SK-N-SH (cell line): Measurements from ENCODE around the gene OVOL1. TPM values are rescaled to one million over a fixed set of nuclear protein-coding genes. Genes with fewer than 3 reads are reported as not detected.

ENCODE experiments used
- CTCF ChIA-PET: fragments of 300-600, 350-600 bp; formaldehyde crosslinking; extraction: SDS; loops from one replicate; lab custom pipeline; 2021; lab: Yijun Ruan, JAX
- POLR2A ChIA-PET: fragments of 350-600 bp; sonication (Branson Sonifier 250); formaldehyde crosslinking; extraction: SDS; loops from one replicate; lab custom pipeline; 2020; ENCODE audit warnings: antibody characterized with exemption, inconsistent platforms; lab: Yijun Ruan, JAX
- DNase-seq: peaks from one replicate; pipeline ENCODE4 v3.0.0; 2012
- H2AFZ ChIP-seq: fragments of 200-600 bp; sonication (generic); 2 replicates; pipeline ENCODE4 v1.8.1; 2016; ENCODE audit warnings: antibody characterized with exemption, mild to moderate bottlenecking, low read depth
- H3F3A ChIP-seq: fragments of 200-600 bp; sonication (generic); replicated peaks from 2 replicates; pipeline ENCODE3; 2016; ENCODE audit warnings: antibody characterized with exemption, mild to moderate bottlenecking; ENCODE audit not compliant: insufficient read depth
- H3K27ac ChIP-seq, 2 experiments: fragments of 200-500 bp in 1 of 2; fragments of 200-600 bp in 1 of 2; sonication (Bioruptor generic) in 1 of 2; sonication (generic), shearing (Covaris generic) in 1 of 2; 2 replicates each; pipeline versions ENCODE4 v1.5.1 to v1.6.1; 2014 to 2016; ENCODE audit warnings: low read depth in 2 of 2, inconsistent platforms in 1 of 2, low read length in 1 of 2, mild to moderate bottlenecking in 1 of 2, mixed read lengths in 1 of 2
- H3K27me3 ChIP-seq: fragments of 200-600 bp; sonication (generic), shearing (Covaris generic); 2 replicates; pipeline ENCODE4 v1.6.1; 2016; ENCODE audit warnings: mixed run types; ENCODE audit not compliant: insufficient read depth
- H3K36me3 ChIP-seq, 2 experiments: fragments of 200-500 bp in 1 of 2; fragments of 200-600 bp in 1 of 2; sonication (Bioruptor generic) in 1 of 2; sonication (generic) in 1 of 2; replicated peaks in 1 of 2; 2 replicates each; pipeline versions ENCODE3 to v1.5.1; 2014 to 2016; ENCODE audit warnings: low read length in 1 of 2, mild to moderate bottlenecking in 1 of 2; ENCODE audit not compliant: insufficient read depth in 2 of 2, control insufficient read depth in 1 of 2
- H3K4me1 ChIP-seq, 2 experiments: fragments of 200-500 bp in 1 of 2; fragments of 200-600 bp in 1 of 2; sonication (Bioruptor generic) in 1 of 2; sonication (generic), shearing (Covaris generic) in 1 of 2; 2 replicates each; pipeline versions ENCODE4 v1.5.1 to v1.6.1; 2014 to 2016; ENCODE audit warnings: low read depth in 1 of 2, low read length in 1 of 2, mixed run types in 1 of 2; ENCODE audit not compliant: insufficient read depth in 2 of 2, control insufficient read depth in 1 of 2
- H3K4me2 ChIP-seq: fragments of 200-600 bp; sonication (generic), shearing (Covaris generic); 2 replicates; pipeline ENCODE4 v1.6.1; 2017; ENCODE audit warnings: mixed run types
- H3K4me3 ChIP-seq, 2 experiments: fragments of 200-500 bp in 1 of 2; fragments of 200-600 bp in 1 of 2; sonication (Bioruptor generic) in 1 of 2; sonication (generic), shearing (Covaris generic) in 1 of 2; 2 replicates each; pipeline versions ENCODE4 v1.5.1 to v1.8.1; 2014 to 2016; ENCODE audit warnings: low read depth in 2 of 2, inconsistent platforms in 1 of 2, low read length in 1 of 2, mild to moderate bottlenecking in 1 of 2, mixed read lengths in 1 of 2, moderate library complexity in 1 of 2
- H3K79me2 ChIP-seq: fragments of 200-600 bp; sonication (generic); 2 replicates; pipeline ENCODE4 v1.8.1; 2017; ENCODE audit warnings: mild to moderate bottlenecking; ENCODE audit not compliant: insufficient read depth
- H3K9ac ChIP-seq: fragments of 200-600 bp; sonication (generic); 2 replicates; pipeline ENCODE4 v1.6.1; 2017; ENCODE audit warnings: mixed run types
- H3K9me2 ChIP-seq: fragments of 200-600 bp; sonication (generic); 2 replicates; pipeline ENCODE4 v1.6.1; 2017; ENCODE audit warnings: mixed run types
- H3K9me3 ChIP-seq: fragments of 200-600 bp; sonication (generic); 2 replicates; pipeline ENCODE4 v1.6.1; 2017; ENCODE audit warnings: mixed run types, mild to moderate bottlenecking, moderate library complexity
- H4K20me1 ChIP-seq: fragments of 200-600 bp; sonication (generic); 2 replicates; pipeline ENCODE4 v1.6.1; 2017; ENCODE audit warnings: mild to moderate bottlenecking, mixed run types; ENCODE audit not compliant: insufficient read depth
- CHD2 ChIP-seq: fragments of 150-350 bp; IDR thresholded peaks from 2 replicates; pipeline ENCODE4 v1.6.1; 2018; ENCODE audit warnings: low read length; ENCODE audit not compliant: partially characterized antibody
- ELF1 ChIP-seq: IDR thresholded peaks from 2 replicates; pipeline ENCODE4 v1.4.0; 2012
- EP300 ChIP-seq, 2 experiments: IDR thresholded peaks; 2 replicates each; pipeline versions ENCODE4 v1.4.0 to v1.6.1; 2012; ENCODE audit warnings: borderline replicate concordance in 1 of 2, low read depth in 1 of 2, low read length in 1 of 2
- FOSL2 ChIP-seq: IDR thresholded peaks from 2 replicates; pipeline ENCODE4 v1.4.0; 2012; ENCODE audit warnings: low read depth, mild to moderate bottlenecking, moderate library complexity, borderline replicate concordance
- FOXM1 ChIP-seq: IDR thresholded peaks from 2 replicates; pipeline ENCODE4 v1.4.0; 2012; ENCODE audit warnings: low read depth, mild to moderate bottlenecking
- GABPA ChIP-seq: IDR thresholded peaks from 2 replicates; pipeline ENCODE4 v1.4.0; 2012; ENCODE audit warnings: low read depth, mild to moderate bottlenecking
- GATA2 ChIP-seq: sonication (generic); formaldehyde crosslinking; IDR thresholded peaks from 2 replicates; pipeline ENCODE4 v1.5.0; 2020; ENCODE audit warnings: mild to moderate bottlenecking, missing genetic modification reagents
- IRF3 ChIP-seq: fragments of 150-350 bp; IDR thresholded peaks from 2 replicates; pipeline ENCODE4 v1.6.1; 2016; ENCODE audit warnings: mild to moderate bottlenecking, low read depth, low read length
- JUND ChIP-seq: IDR thresholded peaks from 2 replicates; pipeline ENCODE4 v1.4.0; 2012
- MAX ChIP-seq: IDR thresholded peaks from 2 replicates; pipeline ENCODE4 v1.4.0; 2012; ENCODE audit warnings: low read depth
- MEF2A ChIP-seq: IDR thresholded peaks from 2 replicates; pipeline ENCODE4 v1.4.0; 2012; ENCODE audit warnings: low read depth, borderline replicate concordance
- NFIC ChIP-seq: IDR thresholded peaks from 2 replicates; pipeline ENCODE4 v1.4.0; 2012; ENCODE audit warnings: borderline replicate concordance
- POLR2AphosphoS5 ChIP-seq: IDR thresholded peaks from 2 replicates; pipeline ENCODE4 v1.6.1; 2012; ENCODE audit warnings: low read depth, low read length
- SIN3A ChIP-seq: IDR thresholded peaks from 2 replicates; pipeline ENCODE4 v1.6.1; 2012; ENCODE audit warnings: low read depth, mild to moderate bottlenecking, low read length, moderate library complexity, borderline replicate concordance
- SMC3 ChIP-seq: IDR thresholded peaks from 2 replicates; pipeline ENCODE4 v1.6.1; 2012; ENCODE audit warnings: low read depth, low read length, improper control_type of control experiment
- USF2 ChIP-seq: fragments of 150-350 bp; IDR thresholded peaks from 2 replicates; pipeline ENCODE4 v1.6.1; 2017; ENCODE audit warnings: antibody characterized with exemption, low read length, low read depth, borderline replicate concordance
- WGBS: methylation state at CpG from one replicate; pipeline ENCODE4 v1.1.6; 2017; ENCODE audit warnings: low lambda C conversion rate; 5-methylcytosine and 5-hydroxymethylcytosine counted together
- polyA plus RNA-seq, 3 experiments: library from polyadenylated mRNA; depleted of rRNA; stranded (reverse); fragments of >200 nt; gene quantifications; 2 replicates each; pipeline ENCODE4 v1.2.3, GENCODE V29; 2012
- TF ChIP-seq, protein P1 (sequence below): IDR thresholded peaks from 2 replicates; pipeline ENCODE4 v1.4.0; 2012; ENCODE audit warnings: low read depth, borderline replicate concordance
- TF ChIP-seq, protein P2 (sequence below): IDR thresholded peaks from 2 replicates; pipeline ENCODE4 v1.4.0; 2012; ENCODE audit warnings: low read depth, borderline replicate concordance
- TF ChIP-seq, protein P3 (sequence below): fragments of 200-600 bp; sonication (generic); IDR thresholded peaks from 2 replicates; pipeline ENCODE4 v1.6.1; 2017; ENCODE audit warnings: antibody characterized with exemption, mild to moderate bottlenecking, moderate library complexity
- TF ChIP-seq, protein P4 (sequence below): IDR thresholded peaks from 2 replicates; pipeline ENCODE4 v1.6.1; 2012; ENCODE audit warnings: mild to moderate bottlenecking, low read depth, low read length, moderate library complexity

OVOL1 gene
- polyA plus RNA-seq, 1 of the 3 experiments (the other 2 are of a cell fraction) = not detected

DNA sequence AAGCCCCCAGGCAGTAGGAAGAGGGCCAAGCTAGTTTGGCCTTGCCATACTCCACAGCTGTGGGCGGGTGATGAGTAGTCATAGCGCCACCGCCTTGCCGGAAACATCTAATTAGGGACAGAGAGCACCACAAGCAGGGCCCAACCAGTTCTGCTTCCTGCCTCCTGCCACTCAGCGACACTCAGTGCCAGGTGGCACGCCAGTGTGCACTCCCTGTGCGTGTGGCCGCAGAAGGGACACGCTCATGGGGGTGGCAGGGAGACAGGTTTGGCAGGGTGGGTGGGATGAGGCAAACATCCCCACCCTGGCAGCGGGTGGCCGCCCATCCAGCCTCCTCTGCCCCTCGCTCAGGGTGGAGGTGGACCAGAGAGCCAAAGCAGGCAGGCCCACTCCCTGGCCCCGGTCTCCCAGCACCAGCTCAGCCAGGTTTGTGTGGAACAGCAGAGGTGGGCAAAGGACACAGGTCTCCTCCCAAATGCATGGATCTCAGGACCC lies 4.9 kb downstream of the OVOL1 start:
- H3K4me3 ChIP-seq = no peak overlapping the region
- DNase-seq = peak; percentile 33
- CTCF ChIA-PET = interaction anchor here (3.0 to 19.1 kb wide), 4 partner anchors 10 to 79 kb away, joined by 7 to 152 read pairs (median 31); partner anchors contain the start of genes AP5B1 and KAT5
- POLR2A ChIA-PET = no interaction called here
- H3K4me1 ChIP-seq = no peaks in the 10 kb centered on the region; a peak in 1 of 4 replicates
- no peaks in the 10 kb centered on the region for H3F3A ChIP-seq
- WGBS = 93% methylated on average over 7 of the region's 13 CpGs
- H4K20me1 ChIP-seq = no peaks in the 10 kb centered on the region
- no peaks in the 10 kb centered on the region for H3K9me3 ChIP-seq
- no peak overlapping the region for H2AFZ ChIP-seq
- no peaks in the 10 kb centered on the region for H3K9me2 ChIP-seq
- peaks cover 27% of the 10 kb centered on the region for H3K27me3 ChIP-seq
- H3K36me3 ChIP-seq = no peaks in the 10 kb centered on the region
- no peaks in the 10 kb centered on the region for H3K79me2 ChIP-seq
- H3K4me2 ChIP-seq = no peak overlapping the region
- no peak overlapping the region for H3K27ac ChIP-seq
- no peak overlapping the region for H3K9ac ChIP-seq
- TF ChIP-seq SIN3A (no peak), NFIC (no peak), CHD2 (no peak), POLR2AphosphoS5 (no peak), IRF3 (no peak), EP300 (IDR thresholded peaks at IDR 0.05; ENCODE audit: borderline replicate concordance in 1 of 2, low read depth in 1 of 2, low read length in 1 of 2) (no peak), GABPA (no peak), FOSL2 (no peak), ELF1 (no peak), MAX (no peak), SMC3 (no peak), GATA2 (CRISPR knock-in tag) (no peak), FOXM1 (no peak), JUND (no peak), USF2 (no peak), MEF2A (no peak)
- TF ChIP-seq, protein P1, sequence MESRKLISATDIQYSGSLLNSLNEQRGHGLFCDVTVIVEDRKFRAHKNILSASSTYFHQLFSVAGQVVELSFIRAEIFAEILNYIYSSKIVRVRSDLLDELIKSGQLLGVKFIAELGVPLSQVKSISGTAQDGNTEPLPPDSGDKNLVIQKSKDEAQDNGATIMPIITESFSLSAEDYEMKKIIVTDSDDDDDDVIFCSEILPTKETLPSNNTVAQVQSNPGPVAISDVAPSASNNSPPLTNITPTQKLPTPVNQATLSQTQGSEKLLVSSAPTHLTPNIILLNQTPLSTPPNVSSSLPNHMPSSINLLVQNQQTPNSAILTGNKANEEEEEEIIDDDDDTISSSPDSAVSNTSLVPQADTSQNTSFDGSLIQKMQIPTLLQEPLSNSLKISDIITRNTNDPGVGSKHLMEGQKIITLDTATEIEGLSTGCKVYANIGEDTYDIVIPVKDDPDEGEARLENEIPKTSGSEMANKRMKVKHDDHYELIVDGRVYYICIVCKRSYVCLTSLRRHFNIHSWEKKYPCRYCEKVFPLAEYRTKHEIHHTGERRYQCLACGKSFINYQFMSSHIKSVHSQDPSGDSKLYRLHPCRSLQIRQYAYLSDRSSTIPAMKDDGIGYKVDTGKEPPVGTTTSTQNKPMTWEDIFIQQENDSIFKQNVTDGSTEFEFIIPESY = no peak
- TF ChIP-seq, protein P2, sequence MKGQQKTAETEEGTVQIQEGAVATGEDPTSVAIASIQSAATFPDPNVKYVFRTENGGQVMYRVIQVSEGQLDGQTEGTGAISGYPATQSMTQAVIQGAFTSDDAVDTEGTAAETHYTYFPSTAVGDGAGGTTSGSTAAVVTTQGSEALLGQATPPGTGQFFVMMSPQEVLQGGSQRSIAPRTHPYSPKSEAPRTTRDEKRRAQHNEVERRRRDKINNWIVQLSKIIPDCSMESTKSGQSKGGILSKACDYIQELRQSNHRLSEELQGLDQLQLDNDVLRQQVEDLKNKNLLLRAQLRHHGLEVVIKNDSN = no peak
- TF ChIP-seq, protein P3, sequence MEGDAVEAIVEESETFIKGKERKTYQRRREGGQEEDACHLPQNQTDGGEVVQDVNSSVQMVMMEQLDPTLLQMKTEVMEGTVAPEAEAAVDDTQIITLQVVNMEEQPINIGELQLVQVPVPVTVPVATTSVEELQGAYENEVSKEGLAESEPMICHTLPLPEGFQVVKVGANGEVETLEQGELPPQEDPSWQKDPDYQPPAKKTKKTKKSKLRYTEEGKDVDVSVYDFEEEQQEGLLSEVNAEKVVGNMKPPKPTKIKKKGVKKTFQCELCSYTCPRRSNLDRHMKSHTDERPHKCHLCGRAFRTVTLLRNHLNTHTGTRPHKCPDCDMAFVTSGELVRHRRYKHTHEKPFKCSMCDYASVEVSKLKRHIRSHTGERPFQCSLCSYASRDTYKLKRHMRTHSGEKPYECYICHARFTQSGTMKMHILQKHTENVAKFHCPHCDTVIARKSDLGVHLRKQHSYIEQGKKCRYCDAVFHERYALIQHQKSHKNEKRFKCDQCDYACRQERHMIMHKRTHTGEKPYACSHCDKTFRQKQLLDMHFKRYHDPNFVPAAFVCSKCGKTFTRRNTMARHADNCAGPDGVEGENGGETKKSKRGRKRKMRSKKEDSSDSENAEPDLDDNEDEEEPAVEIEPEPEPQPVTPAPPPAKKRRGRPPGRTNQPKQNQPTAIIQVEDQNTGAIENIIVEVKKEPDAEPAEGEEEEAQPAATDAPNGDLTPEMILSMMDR = no peak
- TF ChIP-seq, protein P4, sequence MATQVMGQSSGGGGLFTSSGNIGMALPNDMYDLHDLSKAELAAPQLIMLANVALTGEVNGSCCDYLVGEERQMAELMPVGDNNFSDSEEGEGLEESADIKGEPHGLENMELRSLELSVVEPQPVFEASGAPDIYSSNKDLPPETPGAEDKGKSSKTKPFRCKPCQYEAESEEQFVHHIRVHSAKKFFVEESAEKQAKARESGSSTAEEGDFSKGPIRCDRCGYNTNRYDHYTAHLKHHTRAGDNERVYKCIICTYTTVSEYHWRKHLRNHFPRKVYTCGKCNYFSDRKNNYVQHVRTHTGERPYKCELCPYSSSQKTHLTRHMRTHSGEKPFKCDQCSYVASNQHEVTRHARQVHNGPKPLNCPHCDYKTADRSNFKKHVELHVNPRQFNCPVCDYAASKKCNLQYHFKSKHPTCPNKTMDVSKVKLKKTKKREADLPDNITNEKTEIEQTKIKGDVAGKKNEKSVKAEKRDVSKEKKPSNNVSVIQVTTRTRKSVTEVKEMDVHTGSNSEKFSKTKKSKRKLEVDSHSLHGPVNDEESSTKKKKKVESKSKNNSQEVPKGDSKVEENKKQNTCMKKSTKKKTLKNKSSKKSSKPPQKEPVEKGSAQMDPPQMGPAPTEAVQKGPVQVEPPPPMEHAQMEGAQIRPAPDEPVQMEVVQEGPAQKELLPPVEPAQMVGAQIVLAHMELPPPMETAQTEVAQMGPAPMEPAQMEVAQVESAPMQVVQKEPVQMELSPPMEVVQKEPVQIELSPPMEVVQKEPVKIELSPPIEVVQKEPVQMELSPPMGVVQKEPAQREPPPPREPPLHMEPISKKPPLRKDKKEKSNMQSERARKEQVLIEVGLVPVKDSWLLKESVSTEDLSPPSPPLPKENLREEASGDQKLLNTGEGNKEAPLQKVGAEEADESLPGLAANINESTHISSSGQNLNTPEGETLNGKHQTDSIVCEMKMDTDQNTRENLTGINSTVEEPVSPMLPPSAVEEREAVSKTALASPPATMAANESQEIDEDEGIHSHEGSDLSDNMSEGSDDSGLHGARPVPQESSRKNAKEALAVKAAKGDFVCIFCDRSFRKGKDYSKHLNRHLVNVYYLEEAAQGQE = no peak
